Spinal cord (tissue), 10 donors: ENCODE results near the gene TSC2. TPM values are rescaled to one million over a fixed set of nuclear protein-coding genes. Genes with fewer than 3 reads are reported as not detected.
A peak's percentile ranks its signal among the peaks of the same experiment; 100 is the strongest.

Source experiments
- DNase-seq, 6 donors: peaks; one replicate each; pipeline versions ENCODE4 v3.0.0 to v3.0.0-alpha.2; 2013 to 2015; ENCODE audit warnings: low spot score in 6 of 6, low read depth in 4 of 6
- H3K27ac ChIP-seq: one replicate; pipeline ENCODE4 v1.5.1; 2013; ENCODE audit warnings: low read depth, low read length, control low read depth
- H3K27me3 ChIP-seq: one replicate; pipeline ENCODE4 v1.6.1; 2013; ENCODE audit warnings: low read length; ENCODE audit not compliant: control insufficient read depth, insufficient read depth
- H3K36me3 ChIP-seq: one replicate; pipeline ENCODE4 v1.6.1; 2013; ENCODE audit warnings: low read length; ENCODE audit not compliant: control insufficient read depth, insufficient read depth
- H3K4me1 ChIP-seq: one replicate; pipeline ENCODE4 v1.6.1; 2013; ENCODE audit warnings: low read length; ENCODE audit not compliant: control insufficient read depth, insufficient read depth
- H3K4me3 ChIP-seq: one replicate; pipeline ENCODE4 v1.5.1; 2013; ENCODE audit warnings: low read depth, low read length, control low read depth
- H3K9me3 ChIP-seq: one replicate; pipeline ENCODE4 v1.6.1; 2013; ENCODE audit warnings: low read length; ENCODE audit not compliant: control insufficient read depth, insufficient read depth
- WGBS: methylation state at CpG from one replicate; pipeline ENCODE4 v1.1.5; 2013; ENCODE audit warnings: missing lambda C conversion rate; ENCODE audit not compliant: insufficient coverage; 5-methylcytosine and 5-hydroxymethylcytosine counted together
- polyA plus RNA-seq, 2 donors: library from polyadenylated mRNA; unstranded; fragments of 120-200 nt; gene quantifications; one replicate each; pipeline ENCODE4 v1.2.1, GENCODE V29; 2013; ENCODE audit not compliant: insufficient read length in 2 of 2
- total RNA-seq, 2 donors: library from RNA; depleted of rRNA in 1 of 2; stranded (reverse); fragments of 120-200 nt in 1 of 2; fragments of >200 nt in 1 of 2; gene quantifications; one replicate each; pipeline versions ENCODE4 v1.2.3 to v1.2.4, GENCODE V29; 2013 to 2014
- donor health status: healthy.

Gene TSC2
- total and polyA plus RNA-seq, 4 donors: 39.6 to 231 (median 117) TPM

GRCh38 chr16:2035431-2036199 lies 12.2 kb upstream of the TSC2 start:
- DNase-seq: peak in 1 of 6 donors; percentile 67
- Histone ChIP-seq H3K27ac (peak overlapping the region; percentile 79), H3K4me3 (no peak overlapping the region)

GRCh38 chr16:2036200-2036966 lies 11.4 kb upstream of the TSC2 start:
- H3K27ac ChIP-seq: peak overlapping the region; percentile 79

More at GRCh38 chr16:2035431-2036199, 12.2 kb upstream of the TSC2 start:
- 51% methylated on average over 34 of the region's 34 CpGs for WGBS
- Histone ChIP-seq H3K27me3 (no peaks in the 10 kb centered on the region), H3K36me3 (peaks cover 94% of the 10 kb centered on the region), H3K9me3 (no peaks in the 10 kb centered on the region), H3K4me1 (peaks cover 83% of the 10 kb centered on the region)

GRCh38 chr16:2037115-2037514 lies 10.7 kb upstream of the TSC2 start:
- Histone ChIP-seq H3K9me3 (no peaks in the 10 kb centered on the region), H3K27me3 (no peaks in the 10 kb centered on the region), H3K4me3 (no peak overlapping the region), H3K4me1 (peaks cover 84% of the 10 kb centered on the region), H3K27ac (no peak overlapping the region), H3K36me3 (peaks cover 97% of the 10 kb centered on the region)
- no peak for DNase-seq
- WGBS: 80% methylated on average over 12 of the region's 15 CpGs

More at GRCh38 chr16:2036200-2036966, 11.4 kb upstream of the TSC2 start:
- DNase-seq: no peak
- H3K4me3 ChIP-seq: no peak overlapping the region
- no peaks in the 10 kb centered on the region for H3K27me3 ChIP-seq
- H3K4me1 ChIP-seq: peaks cover 85% of the 10 kb centered on the region
- peaks cover 94% of the 10 kb centered on the region for H3K36me3 ChIP-seq
- WGBS: 88% methylated on average over 45 of the region's 47 CpGs
- H3K9me3 ChIP-seq: no peaks in the 10 kb centered on the region

GRCh38 chr16:2037647-2038381 lies 10.0 kb upstream of the TSC2 start:
- peaks cover 80% of the 10 kb centered on the region for H3K4me1 ChIP-seq
- H3K27ac ChIP-seq: peak overlapping the region; percentile 83

GRCh38 chr16:2038382-2039231 lies 9.2 kb upstream of the TSC2 start:
- H3K27ac ChIP-seq: peak overlapping the region; percentile 57
- peaks cover 79% of the 10 kb centered on the region for H3K4me1 ChIP-seq
- DNase-seq: no peak
- peaks cover 94% of the 10 kb centered on the region for H3K36me3 ChIP-seq
- H3K4me3 ChIP-seq: no peak overlapping the region
- no peaks in the 10 kb centered on the region for H3K9me3 ChIP-seq
- WGBS: 63% methylated on average over 25 of the region's 41 CpGs
- no peaks in the 10 kb centered on the region for H3K27me3 ChIP-seq

More at GRCh38 chr16:2037647-2038381, 10.0 kb upstream of the TSC2 start:
- Histone ChIP-seq H3K9me3 (no peaks in the 10 kb centered on the region), H3K36me3 (peaks cover 95% of the 10 kb centered on the region), H3K4me3 (no peak overlapping the region), H3K27me3 (no peaks in the 10 kb centered on the region)
- DNase-seq: no peak
- 75% methylated on average over 18 of the region's 29 CpGs for WGBS

GRCh38 chr16:2039274-2040031 lies 8.3 kb upstream of the TSC2 start:
- 65% methylated on average over 28 of the region's 29 CpGs for WGBS
- peaks cover 77% of the 10 kb centered on the region for H3K4me1 ChIP-seq
- H3K27ac ChIP-seq: peak overlapping the region; percentile 57
- H3K36me3 ChIP-seq: peaks cover 97% of the 10 kb centered on the region
- H3K4me3 ChIP-seq: no peak overlapping the region
- no peaks in the 10 kb centered on the region for H3K9me3 ChIP-seq
- no peak for DNase-seq
- H3K27me3 ChIP-seq: no peaks in the 10 kb centered on the region

GRCh38 chr16:2040041-2040786 lies 7.6 kb upstream of the TSC2 start:
- no peak overlapping the region for H3K4me3 ChIP-seq
- no peaks in the 10 kb centered on the region for H3K9me3 ChIP-seq
- peaks cover 96% of the 10 kb centered on the region for H3K36me3 ChIP-seq
- DNase-seq: no peak
- WGBS: 88% methylated on average over 23 of the region's 24 CpGs
- no peaks in the 10 kb centered on the region for H3K27me3 ChIP-seq
- H3K27ac ChIP-seq: peak overlapping the region; percentile 33
- peaks cover 72% of the 10 kb centered on the region for H3K4me1 ChIP-seq
